ENCODE results near the gene GXYLT2.

The GXYLT2 gene

GRCh38 chr3:72887705-72888545 is at the start of gene GXYLT2:
GXYLT2 (plus strand) TSS chr3:72888046; CDS start chr3:72888234, 188 bp downstream.
- DNase-seq (ENCODE audit: low read depth), result no peak

GRCh38 chr3:72839057-72839456 is 48.8 kb upstream of the GXYLT2 start:
- DNase-seq (ENCODE audit: low read depth), result no peak

- DNase-seq (ENCODE audit: low read depth), result no peak
These were observed 43.3 kb upstream of the GXYLT2 start for GRCh38 chr3:72844436-72844993.

GRCh38 chr3:72846166-72846565 is 41.7 kb upstream of the GXYLT2 start:
- DNase-seq (ENCODE audit: low read depth), result no peak

- DNase-seq (ENCODE audit: low read depth), result no peak
These were observed 40.6 kb upstream of the GXYLT2 start for GRCh38 chr3:72847282-72847681.

- DNase-seq (ENCODE audit: low read depth), result peak; percentile 88
These were observed 39.8 kb upstream of the GXYLT2 start, which contains the start of gene SHQ1 for GRCh38 chr3:72847751-72848702. SHQ1 (minus strand) TSS chr3:72848445; CDS start chr3:72848340, 105 bp downstream.

GRCh38 chr3:72848703-72849081 is 39.2 kb upstream of the GXYLT2 start:
- DNase-seq (ENCODE audit: low read depth), result no peak

GRCh38 chr3:72855001-72855400 is 32.8 kb upstream of the GXYLT2 start:
- no peak for DNase-seq (ENCODE audit: low read depth)

GRCh38 chr3:72860053-72860452 is 27.8 kb upstream of the GXYLT2 start:
- DNase-seq (ENCODE audit: low read depth), result no peak

- DNase-seq (ENCODE audit: low read depth), result no peak
These were observed 27.0 kb upstream of the GXYLT2 start for GRCh38 chr3:72860846-72861245.

- DNase-seq (ENCODE audit: low read depth), result no peak
These were observed 25.3 kb upstream of the GXYLT2 start for GRCh38 chr3:72862314-72863090.

GRCh38 chr3:72872183-72872582 is 15.7 kb upstream of the GXYLT2 start:
- peak; percentile 69 for DNase-seq (ENCODE audit: low read depth)

- no peak for DNase-seq (ENCODE audit: low read depth)
These were observed 522 bp upstream of the GXYLT2 start for GRCh38 chr3:72887343-72887704.

GRCh38 chr3:72888546-72889309 is 882 bp downstream of the GXYLT2 start:
- no peak for DNase-seq (ENCODE audit: low read depth)

GRCh38 chr3:72889310-72890165 is 1.7 kb downstream of the GXYLT2 start:
- DNase-seq (ENCODE audit: low read depth), result no peak

- no peak for DNase-seq (ENCODE audit: low read depth)
These were observed 2.5 kb downstream of the GXYLT2 start for GRCh38 chr3:72890166-72890925.

- DNase-seq (ENCODE audit: low read depth), result peak; percentile 93
These were observed 3.4 kb downstream of the GXYLT2 start for GRCh38 chr3:72891053-72891855.

GRCh38 chr3:72892081-72892775 is 4.4 kb downstream of the GXYLT2 start:
- peak; percentile 83 for DNase-seq (ENCODE audit: low read depth)
